Endodermal cell (in vitro differentiated cells): ENCODE data around the gene MMP25. TPM values are rescaled to one million over a fixed set of nuclear protein-coding genes. Genes with fewer than 3 reads are reported as not detected.
A peak's percentile ranks its signal among the peaks of the same experiment; 100 is the strongest.

Source experiments
- DNase-seq: peaks from one replicate; pipeline ENCODE4 v3.0.0-alpha.2; 2017
- H3K27ac ChIP-seq: 2 replicates; pipeline ENCODE4 v1.5.1; 2013; ENCODE audit warnings: mild to moderate bottlenecking, low read depth, low read length, moderate library complexity
- H3K27me3 ChIP-seq: 2 replicates; pipeline ENCODE4 v1.6.1; 2013; ENCODE audit warnings: mild to moderate bottlenecking, low read length, moderate library complexity; ENCODE audit not compliant: insufficient read depth, control insufficient read depth, poor library complexity, severe bottlenecking
- H3K36me3 ChIP-seq: 2 replicates; pipeline ENCODE4 v1.7.0; 2013; ENCODE audit warnings: mild to moderate bottlenecking, low read length, moderate library complexity; ENCODE audit not compliant: control insufficient read depth, insufficient read depth
- H3K4me1 ChIP-seq: one replicate; pipeline ENCODE4 v1.7.0; 2013; ENCODE audit warnings: low read length; ENCODE audit not compliant: control insufficient read depth, insufficient read depth
- H3K4me3 ChIP-seq: 2 replicates; pipeline ENCODE4 v1.5.1; 2013; ENCODE audit warnings: mild to moderate bottlenecking, low read length, moderate library complexity
- H3K9ac ChIP-seq: 2 replicates; pipeline ENCODE4 v1.6.1; 2013; ENCODE audit warnings: mild to moderate bottlenecking, low read length, moderate library complexity; ENCODE audit not compliant: poor library complexity, severe bottlenecking; ENCODE audit errors: extremely low read depth
- H3K9me3 ChIP-seq: 2 replicates; pipeline ENCODE4 v1.6.1; 2013; ENCODE audit warnings: mild to moderate bottlenecking, low read length, moderate library complexity; ENCODE audit not compliant: control insufficient read depth
- H3K27ac Mint-ChIP-seq: 2 replicates; pipeline ENCODE4 v1.8.0; 2020; ENCODE audit warnings: mixed read lengths
- H3K27me3 Mint-ChIP-seq: 2 replicates; pipeline ENCODE4 v1.8.0; 2021; ENCODE audit warnings: mild to moderate bottlenecking, mixed read lengths; ENCODE audit not compliant: insufficient read depth
- H3K36me3 Mint-ChIP-seq: 2 replicates; pipeline ENCODE4 v1.8.0; 2020; ENCODE audit warnings: low read depth, mixed read lengths
- H3K4me1 Mint-ChIP-seq: 2 replicates; pipeline ENCODE4 v1.8.0; 2020; ENCODE audit warnings: mixed read lengths
- H3K4me3 Mint-ChIP-seq: 2 replicates; pipeline ENCODE4 v1.8.0; 2020; ENCODE audit warnings: mild to moderate bottlenecking, moderate library complexity, mixed read lengths
- H3K9me3 Mint-ChIP-seq: 2 replicates; pipeline ENCODE4 v1.8.0; 2020; ENCODE audit warnings: mild to moderate bottlenecking, mixed read lengths
- CTCF ChIP-seq: fragments of 200-600 bp; sonication (generic); conservative IDR thresholded peaks from 2 replicates; pipeline ENCODE4 v1.5.0; 2021; ENCODE audit warnings: antibody characterized with exemption, mild to moderate bottlenecking
- WGBS, 2 experiments: methylation state at CpG; one replicate each; pipeline versions ENCODE4 v1.1.5 to v1.1.7; 2013; ENCODE audit warnings: missing lambda C conversion rate in 2 of 2, mixed read lengths in 1 of 2; ENCODE audit not compliant: insufficient coverage in 1 of 2, insufficient read length in 1 of 2; 5-methylcytosine and 5-hydroxymethylcytosine counted together
- long read RNA-seq, 4 experiments: library from polyadenylated mRNA in 2 of 4; library from RNA in 1 of 4; library from capped mRNA in 1 of 4; stranded (forward) in 3 of 4; unstranded in 1 of 4; transcript quantifications; one replicate each; pipeline ENCODE4 v2.0.0, GENCODE V29; 2020 to 2021; ENCODE audit warnings: inconsistent platforms in 1 of 4
- polyA plus RNA-seq, 2 experiments: library from polyadenylated mRNA; stranded (reverse); fragments of 50-300 nt; gene quantifications; one replicate each; pipeline ENCODE4 v1.2.3, GENCODE V29; 2013
- total RNA-seq, 2 donors: library from RNA; stranded (reverse); fragmentation: NEBNext Ultra II Directional in 1 of 2; extraction: Animal tissue kit (Norgen Biotek cat#: 25700) in 1 of 2; gene quantifications; 2 replicates in 1 of 2; 3 replicates in 1 of 2; pipeline ENCODE4 v1.2.1, GENCODE V29; 2021

MMP25 gene
- 1 to 10 TPM; 4.5 to 6.1 TPM for total RNA-seq
- polyA plus RNA-seq (2013, experiment 1 of 2), result 1.5 TPM
- 0.75 TPM for polyA plus RNA-seq (2013, experiment 2 of 2)
- long read RNA-seq, experiment 1, partial matches to known transcripts, result 0 of 1 reads
- long read RNA-seq, experiment 1, other reads (novel, unspliced or antisense), result 1 of 1 reads
- long read RNA-seq, experiment 2, transcript MMP25-201 (10 exons, 3,554 nt), result major isoform, 6 of 8 reads
- long read RNA-seq, experiment 2, partial matches to known transcripts, result 0 of 8 reads
- long read RNA-seq, experiment 2, other reads (novel, unspliced or antisense), result 2 of 8 reads
- long read RNA-seq, experiment 3, partial matches to known transcripts, result 0 of 2 reads
- long read RNA-seq, experiment 3, other reads (novel, unspliced or antisense), result 2 of 2 reads
- long read RNA-seq, experiment 4, result 0 reads

GRCh38 chr16:3045758-3046640 is at the start of gene MMP25:
TSS of gene MMP25 (plus strand) at chr16:3046561. CDS start at chr16:3046918, 357 bp downstream.
- H3K9me3 Mint-ChIP-seq, result no peaks in the 10 kb centered on the region
- H3K4me1 ChIP-seq, result no peaks in the 10 kb centered on the region
- H3K4me1 Mint-ChIP-seq, result peaks cover 4% of the 10 kb centered on the region
- peak; percentile 86 for DNase-seq
- WGBS, 2 experiments, result 0% methylated on average over 14 to 86 of the region's 86 CpGs
- peak within 1 kb of the TSS; percentile 63 for H3K4me3 Mint-ChIP-seq
- no peaks in the 10 kb centered on the region for H3K36me3 Mint-ChIP-seq
- H3K36me3 ChIP-seq, result no peaks in the 10 kb centered on the region
- peak within 1 kb of the TSS; percentile 76 for H3K4me3 ChIP-seq
- H3K9ac ChIP-seq, result no peak within 1 kb of the TSS
- peaks cover 62% of the 10 kb centered on the region for H3K27me3 Mint-ChIP-seq
- H3K27ac Mint-ChIP-seq, result peak within 1 kb of the TSS; percentile 66
- no peak within 1 kb of the TSS for H3K27ac ChIP-seq
- TF ChIP-seq CTCF, result no peak
- peaks cover 59% of the 10 kb centered on the region for H3K27me3 ChIP-seq
- H3K9me3 ChIP-seq, result no peaks in the 10 kb centered on the region

GRCh38 chr16:2999929-3000328 is 46.4 kb upstream of the MMP25 start:
- WGBS, 2 experiments, result 91 to 100% methylated on average over 1 to 6 of the region's 6 CpGs
- no peak overlapping the region for H3K4me3 Mint-ChIP-seq

More at GRCh38 chr16:2999929-3000328, 46.4 kb upstream of the MMP25 start:
- H3K9me3 ChIP-seq, result no peaks in the 10 kb centered on the region
- H3K4me1 Mint-ChIP-seq, result peaks cover 2% of the 10 kb centered on the region
- no peaks in the 10 kb centered on the region for H3K4me1 ChIP-seq
- DNase-seq, result no peak
- TF ChIP-seq CTCF, result no peak
- H3K36me3 ChIP-seq, result no peaks in the 10 kb centered on the region
- no peaks in the 10 kb centered on the region for H3K36me3 Mint-ChIP-seq
- no peaks in the 10 kb centered on the region for H3K9me3 Mint-ChIP-seq
- H3K4me3 ChIP-seq, result no peak overlapping the region
- no peak overlapping the region for H3K9ac ChIP-seq
- H3K27ac ChIP-seq, result no peak overlapping the region
- peaks cover 2% of the 10 kb centered on the region for H3K27me3 Mint-ChIP-seq
- H3K27me3 ChIP-seq, result no peaks in the 10 kb centered on the region
- H3K27ac Mint-ChIP-seq, result no peak overlapping the region
